Left ventricle myocardium inferior (tissue), 1 donor: ENCODE measurements around the gene SLC7A14. TPM values are rescaled to one million over a fixed set of nuclear protein-coding genes. Genes with fewer than 3 reads are reported as not detected.

Experiments used
- DNase-seq: peaks from one replicate; pipeline ENCODE4 v3.0.0-alpha.2; 2020
- H3K27ac ChIP-seq: fragments of 200-600 bp; replicated peaks from 2 replicates; pipeline ENCODE4 v1.8.0; 2021
- H3K27me3 ChIP-seq: fragments of 200-600 bp; 2 replicates; pipeline ENCODE4 v1.8.0; 2021; ENCODE audit warnings: low read depth
- H3K36me3 ChIP-seq: fragments of 200-600 bp; 2 replicates; pipeline ENCODE4 v1.8.0; 2021
- H3K4me1 ChIP-seq: fragments of 200-600 bp; 2 replicates; pipeline ENCODE4 v1.8.0; 2021
- H3K4me3 ChIP-seq: fragments of 200-600 bp; 2 replicates; pipeline ENCODE4 v1.8.0; 2021; ENCODE audit warnings: mild to moderate bottlenecking, moderate library complexity
- H3K9me3 ChIP-seq: fragments of 200-600 bp; replicated peaks from 2 replicates; pipeline ENCODE4 v1.8.0; 2021
- intact Hi-C: fragments of 100-400 bp; cut with micrococcal nuclease; formaldehyde crosslinking; loops from one replicate; pipeline ENCODE4 v1.11.0; 2022
- total RNA-seq: library from RNA; stranded (reverse); fragmentation: NEBNext Ultra II Directional; extraction: Animal tissue kit (Norgen Biotek cat#: 25700); gene quantifications from one replicate; pipeline ENCODE4 v1.2.1, GENCODE V29; 2021
- TF ChIP-seq, protein P1 (sequence below): fragments of 200-600 bp; IDR thresholded peaks from 2 replicates; pipeline ENCODE4 v1.8.0; 2021; ENCODE audit warnings: antibody characterized with exemption, mild to moderate bottlenecking, borderline replicate concordance
- donor health status: DM: no; HTN: yes; CAD: no; lungs with severe emphysema.

SLC7A14 gene
- total RNA-seq, 1 donor from 2014 or later = not detected

DNA sequence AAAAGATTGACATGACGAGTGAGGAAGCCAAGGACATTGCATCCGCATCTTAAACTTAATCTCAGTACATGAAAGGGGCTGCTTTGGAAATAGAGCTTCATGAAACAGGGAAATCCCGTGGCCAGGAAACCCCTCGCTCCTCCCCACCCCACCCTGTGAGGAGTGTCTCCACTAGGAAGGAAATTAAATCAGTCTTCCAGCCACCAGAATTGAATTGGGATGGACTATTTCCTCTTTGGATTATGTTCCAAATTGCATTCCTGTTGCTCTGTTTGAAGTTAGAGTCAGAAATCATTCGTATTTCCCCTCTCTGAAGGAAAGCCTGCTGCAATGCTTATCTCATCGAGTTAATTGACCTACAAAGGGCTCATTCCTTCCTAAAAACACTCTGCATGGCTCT lies 131.4 kb downstream of the SLC7A14 start:
- Histone ChIP-seq H3K27me3 (peaks cover 3% of the 10 kb centered on the region), H3K27ac (peak overlapping the region; percentile 45), H3K36me3 (no peaks in the 10 kb centered on the region), H3K4me3 (no peak overlapping the region), H3K4me1 (no peaks in the 10 kb centered on the region), H3K9me3 (no peaks in the 10 kb centered on the region)
- intact Hi-C loops = no loop called here
- TF ChIP-seq, protein P1, sequence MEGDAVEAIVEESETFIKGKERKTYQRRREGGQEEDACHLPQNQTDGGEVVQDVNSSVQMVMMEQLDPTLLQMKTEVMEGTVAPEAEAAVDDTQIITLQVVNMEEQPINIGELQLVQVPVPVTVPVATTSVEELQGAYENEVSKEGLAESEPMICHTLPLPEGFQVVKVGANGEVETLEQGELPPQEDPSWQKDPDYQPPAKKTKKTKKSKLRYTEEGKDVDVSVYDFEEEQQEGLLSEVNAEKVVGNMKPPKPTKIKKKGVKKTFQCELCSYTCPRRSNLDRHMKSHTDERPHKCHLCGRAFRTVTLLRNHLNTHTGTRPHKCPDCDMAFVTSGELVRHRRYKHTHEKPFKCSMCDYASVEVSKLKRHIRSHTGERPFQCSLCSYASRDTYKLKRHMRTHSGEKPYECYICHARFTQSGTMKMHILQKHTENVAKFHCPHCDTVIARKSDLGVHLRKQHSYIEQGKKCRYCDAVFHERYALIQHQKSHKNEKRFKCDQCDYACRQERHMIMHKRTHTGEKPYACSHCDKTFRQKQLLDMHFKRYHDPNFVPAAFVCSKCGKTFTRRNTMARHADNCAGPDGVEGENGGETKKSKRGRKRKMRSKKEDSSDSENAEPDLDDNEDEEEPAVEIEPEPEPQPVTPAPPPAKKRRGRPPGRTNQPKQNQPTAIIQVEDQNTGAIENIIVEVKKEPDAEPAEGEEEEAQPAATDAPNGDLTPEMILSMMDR = no peak
- DNase-seq = no peak

DNA sequence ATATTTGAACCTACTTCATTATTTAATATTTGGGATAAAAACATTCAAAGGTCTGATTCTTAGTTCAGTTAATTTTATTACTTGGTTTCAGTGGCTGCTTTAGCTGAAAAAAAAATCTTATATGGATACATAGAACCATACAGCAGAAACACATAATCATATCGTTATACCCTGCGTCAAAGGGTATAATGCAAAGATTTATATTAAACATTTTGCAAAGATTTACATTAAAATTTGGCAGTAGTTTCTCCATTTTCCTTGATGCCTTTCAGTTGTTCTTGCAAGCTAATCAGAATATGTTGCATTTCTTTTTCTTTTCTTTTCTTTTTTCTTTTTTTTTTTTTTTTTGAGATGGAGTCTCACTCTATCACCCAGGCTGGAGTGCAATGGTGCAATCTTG lies 135.8 kb downstream of the SLC7A14 start:
- TF ChIP-seq, protein P1 = no peak
- intact Hi-C loops = no loop called here
- H3K4me1 ChIP-seq = no peaks in the 10 kb centered on the region
- H3K9me3 ChIP-seq = no peaks in the 10 kb centered on the region
- H3K4me3 ChIP-seq = no peak overlapping the region
- no peak for DNase-seq
- no peaks in the 10 kb centered on the region for H3K36me3 ChIP-seq
- H3K27me3 ChIP-seq = no peaks in the 10 kb centered on the region
- H3K27ac ChIP-seq = no peak overlapping the region

- Histone ChIP-seq H3K4me3 (no peak overlapping the region), H3K27me3 (no peaks in the 10 kb centered on the region), H3K36me3 (no peaks in the 10 kb centered on the region), H3K4me1 (no peaks in the 10 kb centered on the region), H3K27ac (no peak overlapping the region), H3K9me3 (no peaks in the 10 kb centered on the region)
- TF ChIP-seq, protein P1 = no peak
- intact Hi-C loops = no loop called here
- DNase-seq = no peak
Measured at GRCh38 chr3:170448584-170448983, 137.3 kb downstream of the SLC7A14 start.

- no peak for DNase-seq
- no peaks in the 10 kb centered on the region for H3K36me3 ChIP-seq
- H3K9me3 ChIP-seq = no peaks in the 10 kb centered on the region
- TF ChIP-seq, protein P1 = no peak
- H3K4me1 ChIP-seq = no peaks in the 10 kb centered on the region
- H3K27ac ChIP-seq = no peak overlapping the region
- H3K27me3 ChIP-seq = peaks cover 4% of the 10 kb centered on the region
- intact Hi-C loops = no loop called here
- H3K4me3 ChIP-seq = no peak overlapping the region
Measured at GRCh38 chr3:170443457-170443856, 142.4 kb downstream of the SLC7A14 start.

DNA sequence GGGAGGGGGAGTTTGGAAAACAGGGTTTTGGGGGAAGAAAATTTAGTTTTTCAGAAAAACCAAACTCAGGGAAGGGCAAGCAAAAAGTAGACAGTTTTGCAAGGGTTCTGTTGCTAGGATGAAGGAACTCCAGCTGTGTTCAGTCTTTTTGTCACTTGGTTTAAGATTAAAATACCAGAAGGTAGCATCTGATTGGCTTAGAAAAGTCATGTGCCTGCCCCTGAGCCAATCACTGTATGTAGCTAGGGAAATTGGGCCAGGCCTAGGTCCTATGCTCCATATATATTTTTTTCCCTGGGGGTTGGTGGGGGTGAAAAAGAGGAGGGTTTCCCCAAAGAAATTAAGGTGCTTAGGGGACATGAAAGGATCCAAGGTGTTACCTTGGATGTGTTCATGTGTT lies 142.9 kb downstream of the SLC7A14 start:
- no peak overlapping the region for H3K4me3 ChIP-seq
- intact Hi-C loops = no loop called here
- TF ChIP-seq, protein P1 = no peak
- no peaks in the 10 kb centered on the region for H3K9me3 ChIP-seq
- H3K4me1 ChIP-seq = no peaks in the 10 kb centered on the region
- H3K36me3 ChIP-seq = no peaks in the 10 kb centered on the region
- peaks cover 4% of the 10 kb centered on the region for H3K27me3 ChIP-seq
- no peak overlapping the region for H3K27ac ChIP-seq
- no peak for DNase-seq

- intact Hi-C loops = no loop called here
- TF ChIP-seq, protein P1 = no peak
- no peaks in the 10 kb centered on the region for H3K4me1 ChIP-seq
- peaks cover 4% of the 10 kb centered on the region for H3K27me3 ChIP-seq
- no peak overlapping the region for H3K4me3 ChIP-seq
- no peaks in the 10 kb centered on the region for H3K36me3 ChIP-seq
- no peaks in the 10 kb centered on the region for H3K9me3 ChIP-seq
- DNase-seq = no peak
- H3K27ac ChIP-seq = no peak overlapping the region
Measured at GRCh38 chr3:170441412-170441811, 144.5 kb downstream of the SLC7A14 start.
